ENCODE measurements around the gene SF3B4. TPM values are rescaled to one million over a fixed set of nuclear protein-coding genes. Genes with fewer than 3 reads are reported as not detected.
"Not testable (repeated sequence)": the region's sequence is repeated elsewhere in the genome, so short reads cannot be mapped to it uniquely, and the experiment has no call there.

Gene SF3B4
- total RNA-seq, 2 donors from 2014 or later: 47.2 to 53.2 TPM

DNA sequence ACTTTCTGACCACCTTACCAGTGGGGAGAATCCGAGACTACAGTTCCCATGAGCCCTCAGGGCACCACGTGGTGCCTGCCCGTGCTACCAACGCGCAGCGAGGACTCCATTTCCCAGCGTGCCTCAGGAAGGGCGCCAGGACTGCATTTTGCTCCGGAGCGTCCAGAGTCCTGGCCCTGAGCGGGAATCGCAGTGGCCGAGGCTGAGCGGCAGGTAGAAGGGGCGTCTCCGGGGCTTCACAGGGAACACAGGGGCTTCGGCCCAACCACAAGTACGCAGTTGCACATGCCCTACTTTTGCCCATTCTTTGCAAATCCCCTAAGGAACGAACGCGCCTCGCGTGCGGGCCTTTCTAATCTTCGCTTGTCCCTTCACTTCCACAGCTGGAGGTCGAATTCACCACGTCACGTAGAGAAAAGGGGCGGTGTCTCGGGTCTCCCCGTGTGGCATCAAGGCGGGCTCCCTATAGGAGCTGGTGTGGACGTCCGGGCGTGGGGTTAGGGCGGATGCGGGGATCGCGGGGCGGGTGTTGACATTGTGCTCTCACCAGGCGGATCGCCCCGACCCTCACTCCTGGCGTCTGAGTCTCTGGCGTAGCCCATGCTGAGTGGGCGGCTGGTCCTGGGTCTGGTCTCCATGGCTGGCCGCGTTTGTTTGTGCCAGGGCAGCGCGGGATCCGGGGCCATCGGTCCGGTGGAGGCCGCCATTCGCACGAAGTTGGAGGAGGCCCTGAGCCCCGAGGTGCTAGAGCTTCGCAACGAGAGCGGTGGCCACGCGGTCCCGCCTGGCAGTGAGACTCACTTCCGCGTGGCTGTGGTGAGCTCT lies 27.9 kb downstream of the SF3B4 start, which contains the start of gene BOLA1:
Gene BOLA1 (plus strand): TSS at position 109 of the 825 bp plus-strand sequence. CDS start 492 bp downstream, at position 601.
- H3K4me1 Mint-ChIP-seq: peaks cover 18% of the 10 kb centered on the region
- peak; percentile 99 for ATAC-seq
- H3K4me3 Mint-ChIP-seq: peak within 1 kb of the TSS; percentile 84
- peak; percentile 63 to 66 (median 65) for DNase-seq
- no peaks in the 10 kb centered on the region for H3K9me3 ChIP-seq (ENCODE audit: control insufficient read depth, low read length, poor library complexity, severe bottlenecking)
- H3K36me3 Mint-ChIP-seq (ENCODE audit: low read depth): peaks cover 2% of the 10 kb centered on the region
- peaks cover 4% of the 10 kb centered on the region for H3K27me3 Mint-ChIP-seq
- peak within 1 kb of the TSS; percentile 72 for H3K27ac Mint-ChIP-seq

DNA sequence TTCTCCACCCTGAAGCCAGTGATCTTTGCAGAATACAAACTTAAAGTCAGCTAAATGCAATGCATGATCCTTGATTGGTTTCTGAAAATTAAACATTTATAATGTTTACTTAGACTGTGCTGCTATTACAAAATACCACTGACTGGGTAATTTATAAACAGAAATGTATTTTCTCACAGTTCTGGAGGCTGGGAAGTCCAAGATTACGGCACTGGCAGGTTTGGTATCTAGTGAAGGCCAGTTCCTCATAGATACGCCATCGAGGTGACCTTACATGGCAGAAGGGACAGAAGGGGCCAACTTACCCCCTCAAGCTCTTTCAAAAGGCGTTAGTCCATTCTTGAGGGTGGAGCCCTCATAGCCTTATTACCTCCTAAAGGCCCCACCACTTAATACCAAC lies 31.0 kb downstream of the SF3B4 start:
- peaks cover 2% of the 10 kb centered on the region for H3K36me3 Mint-ChIP-seq (ENCODE audit: low read depth)
- peaks cover 13% of the 10 kb centered on the region for H3K4me1 Mint-ChIP-seq
- no peak for ATAC-seq

DNA sequence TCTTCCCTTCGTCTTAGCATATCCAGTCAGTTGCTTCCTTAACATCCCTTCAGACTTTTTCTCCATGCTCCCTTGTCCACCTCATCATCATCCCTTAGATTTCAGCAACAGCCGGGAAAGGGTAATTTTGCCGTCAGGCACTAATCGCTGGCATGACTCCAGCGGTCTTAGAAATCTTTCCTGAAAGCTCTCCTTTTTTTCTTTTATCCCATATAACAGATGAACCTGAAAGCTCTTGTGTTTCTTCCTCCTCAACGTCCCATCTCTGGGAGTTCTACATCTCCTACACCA lies 38.7 kb downstream of the SF3B4 start:
- DNase-seq (no peak), ATAC-seq (no peak)
- Mint-ChIP-seq H3K27me3 (no peaks in the 10 kb centered on the region), H3K36me3 (ENCODE audit: low read depth) (no peaks in the 10 kb centered on the region), H3K27ac (no peak overlapping the region), H3K4me3 (no peak overlapping the region), H3K4me1 (no peaks in the 10 kb centered on the region)
- no peaks in the 10 kb centered on the region for H3K9me3 ChIP-seq (ENCODE audit: control insufficient read depth, low read length, poor library complexity, severe bottlenecking)

More for the DNA sequence above, 31.0 kb downstream of the SF3B4 start:
- H3K9me3 ChIP-seq (ENCODE audit: control insufficient read depth, low read length, poor library complexity, severe bottlenecking): no peaks in the 10 kb centered on the region
- Mint-ChIP-seq H3K27me3 (peaks cover 4% of the 10 kb centered on the region), H3K27ac (no peak overlapping the region), H3K4me3 (no peak overlapping the region)
- DNase-seq: no peak

GRCh38 chr1:149888247-149888998 lies 39.2 kb downstream of the SF3B4 start:
- no peak overlapping the region for H3K27ac Mint-ChIP-seq
- H3K4me1 Mint-ChIP-seq: peaks cover 3% of the 10 kb centered on the region
- no peaks in the 10 kb centered on the region for H3K27me3 Mint-ChIP-seq
- H3K36me3 Mint-ChIP-seq (ENCODE audit: low read depth): no peaks in the 10 kb centered on the region
- ATAC-seq (peak; percentile 27), DNase-seq (peak; percentile 43 to 56 (median 45))
- no peaks in the 10 kb centered on the region for H3K9me3 ChIP-seq (ENCODE audit: control insufficient read depth, low read length, poor library complexity, severe bottlenecking)
- H3K4me3 Mint-ChIP-seq: no peak overlapping the region

- Mint-ChIP-seq H3K27ac (no peak overlapping the region), H3K36me3 (ENCODE audit: low read depth) (no peaks in the 10 kb centered on the region), H3K4me3 (no peak overlapping the region), H3K4me1 (peaks cover 3% of the 10 kb centered on the region), H3K27me3 (no peaks in the 10 kb centered on the region)
- DNase-seq (peak; percentile 43 to 65 (median 49)), ATAC-seq (peak; percentile 71)
- H3K9me3 ChIP-seq (ENCODE audit: control insufficient read depth, low read length, poor library complexity, severe bottlenecking): no peaks in the 10 kb centered on the region
Observed at GRCh38 chr1:149887456-149888246, 40.0 kb downstream of the SF3B4 start.

DNA sequence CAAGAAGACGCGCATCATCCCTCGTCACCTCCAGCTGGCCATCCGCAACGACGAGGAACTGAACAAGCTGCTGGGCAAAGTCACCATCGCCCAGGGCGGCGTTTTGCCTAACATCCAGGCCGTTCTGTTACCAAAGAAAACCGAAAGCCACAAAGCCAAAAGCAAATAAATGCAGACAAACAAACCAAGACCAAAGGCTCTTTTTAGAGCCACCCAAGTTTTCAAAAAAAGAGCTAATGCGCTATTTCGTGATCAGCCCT lies 40.5 kb downstream of the SF3B4 start:
- H3K27me3 Mint-ChIP-seq; H3K4me3 Mint-ChIP-seq; DNase-seq; H3K9me3 ChIP-seq (ENCODE audit: control insufficient read depth, low read length, poor library complexity, severe bottlenecking); H3K36me3 Mint-ChIP-seq (ENCODE audit: low read depth); H3K4me1 Mint-ChIP-seq; H3K27ac Mint-ChIP-seq: not testable (repeated sequence)
- peak; percentile 0 for ATAC-seq

DNA sequence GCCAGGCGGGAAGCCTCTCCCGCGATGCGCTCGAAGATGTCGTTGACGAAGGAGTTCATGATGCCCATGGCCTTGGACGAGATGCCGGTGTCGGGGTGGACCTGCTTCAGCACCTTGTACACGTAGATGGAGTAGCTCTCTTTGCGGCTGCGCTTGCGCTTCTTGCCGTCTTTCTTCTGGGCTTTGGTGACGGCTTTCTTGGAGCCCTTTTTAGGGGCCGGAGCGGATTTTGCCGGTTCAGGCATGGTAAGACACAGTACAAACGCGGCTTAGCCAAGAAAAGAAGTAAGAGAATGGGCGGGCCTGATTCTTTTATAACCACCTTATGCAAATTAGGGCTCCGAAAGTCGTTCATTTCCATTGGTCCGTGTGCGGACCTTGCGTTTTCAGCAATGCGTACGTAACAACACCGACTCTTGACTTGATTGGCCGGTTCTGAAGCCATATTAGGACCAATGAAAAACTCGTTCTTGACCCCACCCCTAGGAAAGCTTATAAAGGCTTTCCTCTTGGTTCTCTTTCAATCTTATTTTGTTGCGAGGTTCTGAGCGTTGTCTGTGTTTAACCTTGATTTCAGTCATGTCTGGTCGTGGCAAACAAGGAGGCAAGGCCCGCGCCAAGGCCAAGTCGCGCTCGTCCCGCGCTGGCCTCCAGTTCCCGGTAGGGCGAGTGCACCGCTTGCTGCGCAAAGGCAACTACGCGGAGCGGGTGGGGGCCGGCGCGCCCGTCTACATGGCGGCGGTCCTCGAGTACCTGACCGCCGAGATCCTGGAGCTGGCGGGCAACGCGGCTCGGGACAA lies 41.0 kb downstream of the SF3B4 start:
- H3K27ac Mint-ChIP-seq: no peak overlapping the region
- no peaks in the 10 kb centered on the region for H3K27me3 Mint-ChIP-seq
- H3K4me1 Mint-ChIP-seq: peaks cover 10% of the 10 kb centered on the region
- peak; percentile 52 to 73 (median 72) for DNase-seq
- no peak overlapping the region for H3K4me3 Mint-ChIP-seq
- peak; percentile 73 for ATAC-seq
- no peaks in the 10 kb centered on the region for H3K36me3 Mint-ChIP-seq (ENCODE audit: low read depth)
- no peaks in the 10 kb centered on the region for H3K9me3 ChIP-seq (ENCODE audit: control insufficient read depth, low read length, poor library complexity, severe bottlenecking)

DNA sequence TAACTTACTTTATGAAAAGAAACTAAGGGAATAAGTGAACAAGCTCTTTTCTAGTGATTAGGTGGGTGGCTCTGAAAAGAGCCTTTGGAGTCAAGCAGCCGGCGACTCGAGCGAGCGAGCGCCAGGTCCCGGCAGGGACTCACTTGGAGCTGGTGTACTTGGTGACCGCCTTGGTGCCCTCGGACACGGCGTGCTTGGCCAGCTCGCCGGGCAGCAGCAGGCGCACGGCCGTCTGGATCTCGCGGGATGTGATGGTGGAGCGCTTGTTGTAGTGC lies 41.5 kb downstream of the SF3B4 start:
- not testable (repeated sequence) for H3K9me3 ChIP-seq (ENCODE audit: control insufficient read depth, low read length, poor library complexity, severe bottlenecking); H3K36me3 Mint-ChIP-seq (ENCODE audit: low read depth); H3K27ac Mint-ChIP-seq; ATAC-seq; H3K4me3 Mint-ChIP-seq; DNase-seq; H3K27me3 Mint-ChIP-seq
- peaks cover 11% of the 10 kb centered on the region for H3K4me1 Mint-ChIP-seq

DNA sequence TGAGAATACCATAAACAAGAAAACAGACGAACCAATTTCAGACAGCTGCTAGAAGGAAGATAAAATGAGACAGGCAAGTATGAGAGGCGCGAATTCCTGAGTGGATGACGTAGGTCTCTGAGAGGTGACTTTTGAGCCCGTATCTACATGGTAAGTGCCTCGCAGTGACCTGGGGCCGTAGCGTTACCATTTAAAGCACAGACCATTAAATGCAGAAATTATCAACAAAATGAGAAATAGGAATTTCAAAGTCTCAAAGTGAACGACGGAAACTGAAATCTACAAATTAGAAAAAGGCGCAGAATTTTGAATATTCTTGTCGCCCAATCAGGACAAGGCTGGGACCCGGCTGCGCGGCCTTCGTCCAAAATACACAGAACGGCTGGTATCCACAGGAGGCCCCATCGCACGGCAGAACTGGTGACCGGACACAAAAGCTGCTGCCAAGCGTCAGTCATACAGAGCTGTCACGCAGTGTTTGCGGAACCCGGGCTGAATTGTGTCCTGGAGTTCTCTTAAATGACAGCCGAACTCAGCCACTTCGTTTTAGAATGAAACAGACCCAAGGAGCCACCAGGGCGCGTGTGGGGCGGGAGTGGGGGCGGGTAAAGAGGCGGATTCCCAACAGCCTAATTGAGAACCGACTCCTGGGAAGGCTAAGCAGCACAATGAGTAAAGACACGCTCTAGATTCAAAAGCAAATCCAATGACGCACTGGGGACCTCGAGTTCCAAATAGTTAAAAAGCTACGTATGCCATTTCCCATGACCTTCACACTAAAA lies 42.1 kb downstream of the SF3B4 start:
- H3K4me3 Mint-ChIP-seq: no peak overlapping the region
- ATAC-seq: peak; percentile 1
- no peaks in the 10 kb centered on the region for H3K27me3 Mint-ChIP-seq
- DNase-seq: peak; percentile 35 to 51 (median 42)
- peaks cover 11% of the 10 kb centered on the region for H3K4me1 Mint-ChIP-seq
- no peak overlapping the region for H3K27ac Mint-ChIP-seq
- no peaks in the 10 kb centered on the region for H3K36me3 Mint-ChIP-seq (ENCODE audit: low read depth)
- no peaks in the 10 kb centered on the region for H3K9me3 ChIP-seq (ENCODE audit: control insufficient read depth, low read length, poor library complexity, severe bottlenecking)

- no peaks in the 10 kb centered on the region for H3K27me3 Mint-ChIP-seq
- no peak for ATAC-seq
- H3K36me3 Mint-ChIP-seq (ENCODE audit: low read depth): no peaks in the 10 kb centered on the region
- DNase-seq: no peak
- no peak overlapping the region for H3K4me3 Mint-ChIP-seq
- H3K9me3 ChIP-seq (ENCODE audit: control insufficient read depth, low read length, poor library complexity, severe bottlenecking): no peaks in the 10 kb centered on the region
- peaks cover 15% of the 10 kb centered on the region for H3K4me1 Mint-ChIP-seq
- H3K27ac Mint-ChIP-seq: no peak overlapping the region
Observed at GRCh38 chr1:149884433-149885338, 42.9 kb downstream of the SF3B4 start.

DNA sequence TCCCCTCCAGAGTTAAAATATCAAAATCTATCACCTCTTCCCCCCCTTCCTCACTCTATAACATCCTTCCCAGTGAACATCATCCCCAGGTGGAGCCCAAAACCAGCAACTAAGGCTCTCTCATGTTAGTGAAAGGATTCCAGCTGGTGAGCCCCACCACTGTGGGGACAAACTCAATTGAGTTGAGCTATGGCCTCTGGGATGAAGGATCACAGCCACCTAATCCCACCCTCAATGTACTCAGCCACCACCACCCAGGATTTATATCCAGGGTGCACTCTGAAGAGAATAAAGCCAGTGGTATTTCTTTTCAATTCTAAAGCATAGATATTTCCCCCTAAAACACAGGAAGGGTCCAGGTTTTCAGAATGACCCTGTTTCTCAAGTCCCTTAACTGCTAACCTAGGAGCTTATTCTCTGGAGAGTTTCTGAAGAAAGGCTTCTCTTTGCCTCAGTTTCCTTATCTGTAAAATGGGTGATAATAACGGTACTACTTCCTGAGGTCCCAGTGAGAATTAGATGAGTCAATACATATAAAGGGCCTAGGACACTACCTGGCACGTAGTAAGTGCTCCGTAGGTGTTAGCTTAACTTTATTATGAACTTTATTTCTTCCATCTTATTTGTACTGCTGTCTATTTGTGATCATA lies 43.9 kb downstream of the SF3B4 start:
- H3K27me3 Mint-ChIP-seq: no peaks in the 10 kb centered on the region
- DNase-seq (no peak), ATAC-seq (no peak)
- no peak overlapping the region for H3K4me3 Mint-ChIP-seq
- no peaks in the 10 kb centered on the region for H3K9me3 ChIP-seq (ENCODE audit: control insufficient read depth, low read length, poor library complexity, severe bottlenecking)
- no peaks in the 10 kb centered on the region for H3K36me3 Mint-ChIP-seq (ENCODE audit: low read depth)
- peaks cover 23% of the 10 kb centered on the region for H3K4me1 Mint-ChIP-seq
- peak overlapping the region; percentile 27 for H3K27ac Mint-ChIP-seq
